Esophagus muscularis mucosa (tissue), 3 donors: ENCODE data around the gene MBD2.

Experiments
- CTCF ChIP-seq, 3 experiments: fragments of 200-600 bp in 2 of 3; fragments of 450-650 bp in 1 of 3; sonication (generic) in 2 of 3; IDR thresholded peaks; one replicate each; pipeline ENCODE4 v1.5.1; 2017 to 2019; ENCODE audit warnings: antibody characterized with exemption in 3 of 3, mild to moderate bottlenecking in 2 of 3, moderate library complexity in 1 of 3
- POLR2A ChIP-seq: fragments of 450-650 bp; IDR thresholded peaks from one replicate; pipeline ENCODE4 v1.6.1; 2017; ENCODE audit warnings: antibody characterized with exemption, moderate library complexity, mild to moderate bottlenecking, low read depth
- POLR2AphosphoS5 ChIP-seq, 2 donors: sonication (generic); formaldehyde crosslinking; IDR thresholded peaks; one replicate each; pipeline ENCODE4 v1.6.1; 2017; ENCODE audit warnings: antibody characterized with exemption in 2 of 2

GRCh38 chr18:54240629-54241107, 16.2 kb upstream of the MBD2 start:
- no peak for TF ChIP-seq CTCF (IDR thresholded peaks at IDR 0.05)
- TF ChIP-seq POLR2AphosphoS5 (IDR thresholded peaks at IDR 0.05): no peak
- TF ChIP-seq POLR2A: no peak
